Measurements from ENCODE around the gene ATP8A2. TPM values are rescaled to one million over a fixed set of nuclear protein-coding genes. Genes with fewer than 3 reads are reported as not detected.

ATP8A2 gene
- total RNA-seq, 1 experiment from 2014 or later = not detected

DNA sequence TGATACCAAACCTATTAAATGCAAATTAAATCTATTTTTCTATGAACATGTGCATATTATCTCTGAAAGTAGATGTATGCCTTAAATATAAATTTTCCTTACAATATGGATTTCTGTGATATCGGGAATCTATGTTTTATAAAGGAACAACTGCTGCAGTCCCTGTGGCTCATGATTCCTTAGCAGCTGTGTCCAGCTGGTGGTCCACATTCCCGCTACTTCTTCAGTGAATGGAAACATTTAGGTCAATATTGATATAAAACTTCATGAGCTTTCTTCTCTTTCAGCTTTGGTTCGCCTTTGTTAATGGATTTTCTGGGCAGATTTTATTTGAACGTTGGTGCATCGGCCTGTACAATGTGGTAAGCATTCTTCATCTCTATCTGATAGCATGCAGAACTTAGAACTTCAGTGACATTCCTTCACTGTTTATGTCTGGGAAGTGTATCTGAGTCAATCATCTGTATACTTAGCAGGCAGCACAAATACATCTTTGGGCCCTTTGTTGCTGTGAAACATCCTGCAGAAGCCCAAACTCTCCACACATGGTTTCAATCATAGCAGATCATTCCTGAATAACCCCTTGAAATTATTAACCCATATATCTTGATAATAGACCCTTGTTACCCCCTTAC, 456.2 kb downstream of the ATP8A2 start:
- POLR2A ChIA-PET (ENCODE audit: unreplicated experiment) = no interaction called here
- no peaks in the 10 kb centered on the region for H3K36me3 ChIP-seq (ENCODE audit: low read depth)
- no peaks in the 10 kb centered on the region for H4K20me1 ChIP-seq (ENCODE audit: insufficient read depth)
- no peak overlapping the region for H3K4me3 ChIP-seq
- DNase-seq = no peak
- no peaks in the 10 kb centered on the region for H3K4me1 ChIP-seq (replicated peaks; ENCODE audit: insufficient read depth)
- TF ChIP-seq, protein P1, sequence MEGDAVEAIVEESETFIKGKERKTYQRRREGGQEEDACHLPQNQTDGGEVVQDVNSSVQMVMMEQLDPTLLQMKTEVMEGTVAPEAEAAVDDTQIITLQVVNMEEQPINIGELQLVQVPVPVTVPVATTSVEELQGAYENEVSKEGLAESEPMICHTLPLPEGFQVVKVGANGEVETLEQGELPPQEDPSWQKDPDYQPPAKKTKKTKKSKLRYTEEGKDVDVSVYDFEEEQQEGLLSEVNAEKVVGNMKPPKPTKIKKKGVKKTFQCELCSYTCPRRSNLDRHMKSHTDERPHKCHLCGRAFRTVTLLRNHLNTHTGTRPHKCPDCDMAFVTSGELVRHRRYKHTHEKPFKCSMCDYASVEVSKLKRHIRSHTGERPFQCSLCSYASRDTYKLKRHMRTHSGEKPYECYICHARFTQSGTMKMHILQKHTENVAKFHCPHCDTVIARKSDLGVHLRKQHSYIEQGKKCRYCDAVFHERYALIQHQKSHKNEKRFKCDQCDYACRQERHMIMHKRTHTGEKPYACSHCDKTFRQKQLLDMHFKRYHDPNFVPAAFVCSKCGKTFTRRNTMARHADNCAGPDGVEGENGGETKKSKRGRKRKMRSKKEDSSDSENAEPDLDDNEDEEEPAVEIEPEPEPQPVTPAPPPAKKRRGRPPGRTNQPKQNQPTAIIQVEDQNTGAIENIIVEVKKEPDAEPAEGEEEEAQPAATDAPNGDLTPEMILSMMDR (conservative IDR thresholded peaks at IDR 0.05) = no peak
- no peak for TF ChIP-seq EZH2 (IDR thresholded peaks at IDR 0.05; ENCODE audit: low read depth)
- no peaks in the 10 kb centered on the region for H3K79me2 ChIP-seq (ENCODE audit: low read depth)
- no peak overlapping the region for H3K27ac ChIP-seq
- no peaks in the 10 kb centered on the region for H3K9me3 ChIP-seq (ENCODE audit: insufficient read depth, low read depth)
- CTCF ChIA-PET = no interaction called here
- peaks cover 22% of the 10 kb centered on the region for H3K27me3 ChIP-seq (ENCODE audit: insufficient read depth, low read depth)
- no peak overlapping the region for H3K4me2 ChIP-seq
- intact Hi-C loops (cut with micrococcal nuclease; ENCODE audit: unreplicated experiment) = no loop called here
- no peak overlapping the region for H2AFZ ChIP-seq
- BruUV-seq (replicated peaks) = no TSS peak
- no peaks in the 10 kb centered on the region for H3K9me2 ChIP-seq (ENCODE audit: insufficient read depth)
- no peaks in the 10 kb centered on the region for H3F3A ChIP-seq (ENCODE audit: insufficient read depth, low read depth)

DNA sequence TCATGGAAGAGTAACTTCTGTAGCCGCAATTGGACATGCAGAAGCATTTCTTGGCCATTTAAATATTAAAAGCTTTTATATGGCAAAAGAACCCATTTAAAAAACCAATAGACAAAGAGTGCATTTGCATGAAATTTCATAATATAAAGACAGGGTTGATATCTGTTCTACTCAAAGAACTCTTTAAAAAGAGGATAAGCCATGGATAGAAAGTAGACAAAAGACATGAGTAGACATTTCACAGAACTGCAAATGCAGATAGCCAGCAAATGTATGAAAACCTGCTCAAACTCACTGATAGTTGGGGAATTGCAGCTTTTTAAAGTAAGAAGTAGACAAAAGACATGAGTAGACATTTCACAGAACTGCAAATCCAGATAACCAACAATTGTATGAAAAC, 462.0 kb downstream of the ATP8A2 start:
- no peaks in the 10 kb centered on the region for H4K20me1 ChIP-seq (ENCODE audit: insufficient read depth)
- TF ChIP-seq EZH2 (IDR thresholded peaks at IDR 0.05; ENCODE audit: low read depth) = no peak
- TF ChIP-seq, protein P1 (conservative IDR thresholded peaks at IDR 0.05) = no peak
- no peaks in the 10 kb centered on the region for H3K9me3 ChIP-seq (ENCODE audit: insufficient read depth, low read depth)
- ChIA-PET CTCF (no interaction called here), POLR2A (ENCODE audit: unreplicated experiment) (no interaction called here)
- no peaks in the 10 kb centered on the region for H3F3A ChIP-seq (ENCODE audit: insufficient read depth, low read depth)
- no peak overlapping the region for H3K4me3 ChIP-seq
- DNase-seq = no peak
- no peaks in the 10 kb centered on the region for H3K4me1 ChIP-seq (replicated peaks; ENCODE audit: insufficient read depth)
- no TSS peak for BruUV-seq (replicated peaks)
- intact Hi-C loops (cut with micrococcal nuclease; ENCODE audit: unreplicated experiment) = no loop called here
- no peak overlapping the region for H3K27ac ChIP-seq
- peaks cover 43% of the 10 kb centered on the region for H3K27me3 ChIP-seq (ENCODE audit: insufficient read depth, low read depth)
- no peak overlapping the region for H2AFZ ChIP-seq
- no peaks in the 10 kb centered on the region for H3K79me2 ChIP-seq (ENCODE audit: low read depth)
- no peak overlapping the region for H3K4me2 ChIP-seq
- H3K36me3 ChIP-seq (ENCODE audit: low read depth) = no peaks in the 10 kb centered on the region
- H3K9me2 ChIP-seq (ENCODE audit: insufficient read depth) = no peaks in the 10 kb centered on the region

DNA sequence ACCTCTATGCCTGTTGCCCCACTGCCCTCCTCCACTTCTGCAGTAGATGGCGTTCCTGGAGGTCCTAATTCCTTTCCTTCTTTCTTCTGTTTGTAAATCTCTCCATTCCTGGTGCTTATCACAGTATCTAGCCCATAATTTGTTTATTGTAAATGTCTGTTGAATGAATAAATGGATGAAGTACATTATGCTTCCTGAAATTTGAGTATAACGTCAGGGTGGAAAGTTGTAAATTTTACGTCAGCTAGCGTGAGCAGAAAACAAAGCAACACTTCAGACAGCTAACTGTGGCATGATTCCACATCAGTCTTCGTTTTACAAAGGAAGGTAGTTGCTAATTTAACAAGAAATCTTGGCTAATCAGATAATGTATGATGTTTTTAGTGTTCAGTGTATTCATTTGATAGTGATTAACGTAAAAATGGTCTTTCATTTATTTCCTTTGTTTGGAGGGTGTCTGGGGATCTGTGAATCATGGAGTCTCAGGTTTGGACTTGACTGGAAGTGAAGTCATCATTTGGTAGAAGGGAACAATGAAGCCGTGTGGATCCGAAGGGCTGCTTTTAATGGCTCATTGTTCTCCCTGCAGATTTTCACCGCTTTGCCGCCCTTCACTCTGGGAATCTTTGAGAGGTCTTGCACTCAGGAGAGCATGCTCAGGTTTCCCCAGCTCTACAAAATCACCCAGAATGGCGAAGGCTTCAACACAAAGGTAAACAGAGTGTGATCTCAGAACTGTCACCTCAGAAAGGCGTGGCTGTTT, 465.0 kb downstream of the ATP8A2 start:
- TF ChIP-seq EZH2 (IDR thresholded peaks at IDR 0.05; ENCODE audit: low read depth) = no peak
- TF ChIP-seq, protein P1 (conservative IDR thresholded peaks at IDR 0.05) = no peak
- H3K9me2 ChIP-seq (ENCODE audit: insufficient read depth) = no peaks in the 10 kb centered on the region; the same call in 1 of the 2 replicates
- H2AFZ ChIP-seq = no peak overlapping the region

More for the DNA sequence above, 465.0 kb downstream of the ATP8A2 start:
- no peaks in the 10 kb centered on the region for H3K79me2 ChIP-seq (ENCODE audit: low read depth)
- no peaks in the 10 kb centered on the region for H3K4me1 ChIP-seq (replicated peaks; ENCODE audit: insufficient read depth)
- no peak overlapping the region for H3K27ac ChIP-seq
- CTCF ChIA-PET = no interaction called here
- no peaks in the 10 kb centered on the region for H3F3A ChIP-seq (ENCODE audit: insufficient read depth, low read depth)
- no peak for DNase-seq
- no peaks in the 10 kb centered on the region for H3K36me3 ChIP-seq (ENCODE audit: low read depth)
- POLR2A ChIA-PET (ENCODE audit: unreplicated experiment) = no interaction called here
- H3K4me2 ChIP-seq = no peak overlapping the region
- no TSS peak for BruUV-seq (replicated peaks)
- H3K9me3 ChIP-seq (ENCODE audit: insufficient read depth, low read depth) = no peaks in the 10 kb centered on the region
- H3K27me3 ChIP-seq (ENCODE audit: insufficient read depth, low read depth) = peaks cover 57% of the 10 kb centered on the region
- H4K20me1 ChIP-seq (ENCODE audit: insufficient read depth) = no peaks in the 10 kb centered on the region
- no peak overlapping the region for H3K4me3 ChIP-seq
- intact Hi-C loops (cut with micrococcal nuclease; ENCODE audit: unreplicated experiment) = no loop called here
